H9 (cell line): Measurements from ENCODE around the gene APBB2. TPM values are rescaled to one million over a fixed set of nuclear protein-coding genes. Genes with fewer than 3 reads are reported as not detected.

Source experiments
- DNase-seq: peaks from one replicate; pipeline ENCODE4 v3.0.0-alpha.2; 2017
- H2AFZ ChIP-seq: one replicate; pipeline ENCODE4 v1.6.1; 2013; ENCODE audit warnings: mild to moderate bottlenecking, low read length, control low read depth, moderate library complexity
- H2AK5ac ChIP-seq: 2 replicates; pipeline ENCODE4 v1.6.1; 2013; ENCODE audit warnings: low read length, control low read depth, mixed read lengths; ENCODE audit not compliant: insufficient read length
- H2BK120ac ChIP-seq: one replicate; pipeline ENCODE4 v1.6.1; 2013; ENCODE audit warnings: low read depth, mild to moderate bottlenecking, low read length, control low read depth, inconsistent platforms; ENCODE audit not compliant: poor library complexity, severe bottlenecking
- H2BK12ac ChIP-seq: 2 replicates; pipeline ENCODE4 v1.6.1; 2013; ENCODE audit warnings: low read length, control low read depth, mixed read lengths, low read depth; ENCODE audit not compliant: insufficient read length
- H2BK15ac ChIP-seq: 2 replicates; pipeline ENCODE4 v1.6.1; 2013; ENCODE audit warnings: low read depth, low read length, control low read depth
- H2BK20ac ChIP-seq: one replicate; pipeline ENCODE4 v1.6.1; 2013; ENCODE audit warnings: low read depth, mild to moderate bottlenecking, low read length, control low read depth, inconsistent platforms; ENCODE audit not compliant: poor library complexity, severe bottlenecking
- H2BK5ac ChIP-seq: 2 replicates; pipeline ENCODE4 v1.6.1; 2013; ENCODE audit warnings: low read length, control low read depth, mixed read lengths; ENCODE audit not compliant: insufficient read length
- H3K14ac ChIP-seq: 2 replicates; pipeline ENCODE4 v1.6.1; 2013; ENCODE audit warnings: low read length, control low read depth; ENCODE audit not compliant: insufficient read depth
- H3K18ac ChIP-seq: 2 replicates; pipeline ENCODE4 v1.6.1; 2013; ENCODE audit warnings: low read depth, mild to moderate bottlenecking, mixed read lengths, low read length, control low read depth; ENCODE audit not compliant: insufficient read length
- H3K23ac ChIP-seq: 2 replicates; pipeline ENCODE4 v1.6.1; 2013; ENCODE audit warnings: low read length, control low read depth, mixed read lengths, low read depth; ENCODE audit not compliant: insufficient read length
- H3K23me2 ChIP-seq: 2 replicates; pipeline ENCODE4 v1.6.1; 2013; ENCODE audit warnings: low read depth, mild to moderate bottlenecking, mixed read lengths, low read length, control low read depth; ENCODE audit not compliant: insufficient read length, poor library complexity, severe bottlenecking
- H3K27ac ChIP-seq: 2 replicates; pipeline ENCODE4 v1.5.1; 2013; ENCODE audit warnings: low read length, control low read depth, mixed read lengths, low read depth; ENCODE audit not compliant: insufficient read length
- H3K27me3 ChIP-seq: 2 replicates; pipeline ENCODE4 v1.6.1; 2013; ENCODE audit warnings: low read length, control low read depth, inconsistent platforms; ENCODE audit not compliant: insufficient read depth
- H3K4ac ChIP-seq: 2 replicates; pipeline ENCODE4 v1.6.1; 2013; ENCODE audit warnings: low read depth, mild to moderate bottlenecking, control low read depth, inconsistent platforms, low read length, moderate library complexity
- H3K4me1 ChIP-seq: 2 replicates; pipeline ENCODE4 v1.6.1; 2013; ENCODE audit warnings: low read length, control low read depth, inconsistent platforms; ENCODE audit not compliant: insufficient read depth
- H3K4me2 ChIP-seq: 2 replicates; pipeline ENCODE4 v1.6.1; 2013; ENCODE audit warnings: low read length, control low read depth, mixed read lengths; ENCODE audit not compliant: insufficient read length, insufficient read depth
- H3K56ac ChIP-seq: 2 replicates; pipeline ENCODE4 v1.6.1; 2013; ENCODE audit warnings: low read depth, mild to moderate bottlenecking, mixed read lengths, low read length, control low read depth; ENCODE audit not compliant: insufficient read length
- H3K79me1 ChIP-seq: 2 replicates; pipeline ENCODE4 v1.6.1; 2013; ENCODE audit warnings: low read depth, mild to moderate bottlenecking, moderate library complexity, low read length, control low read depth, inconsistent platforms; ENCODE audit not compliant: insufficient read depth, poor library complexity, severe bottlenecking
- H3K79me2 ChIP-seq: 2 replicates; pipeline ENCODE4 v1.6.1; 2013; ENCODE audit warnings: low read length, control low read depth, inconsistent platforms; ENCODE audit not compliant: insufficient read depth
- H3K9ac ChIP-seq: 2 replicates; pipeline ENCODE4 v1.6.1; 2013; ENCODE audit warnings: low read length, control low read depth, mixed read lengths; ENCODE audit not compliant: insufficient read length; ENCODE audit errors: extremely low read depth
- H3K9me3 ChIP-seq: one replicate; pipeline ENCODE4 v1.6.1; 2013; ENCODE audit warnings: low read depth, low read length, inconsistent platforms; ENCODE audit not compliant: control insufficient read depth
- H3T11ph ChIP-seq: one replicate; pipeline ENCODE4 v1.6.1; 2013; ENCODE audit warnings: mild to moderate bottlenecking, low read length, control low read depth, inconsistent platforms
- H4K20me1 ChIP-seq: one replicate; pipeline ENCODE4 v1.6.1; 2013; ENCODE audit not compliant: control insufficient read depth, insufficient read length, insufficient read depth
- H4K5ac ChIP-seq: 2 replicates; pipeline ENCODE4 v1.6.1; 2013; ENCODE audit warnings: low read depth, mild to moderate bottlenecking, mixed read lengths, low read length, control low read depth; ENCODE audit not compliant: insufficient read length
- H4K8ac ChIP-seq: replicated peaks from 2 replicates; pipeline ENCODE4 v1.6.1; 2013; ENCODE audit warnings: low read length, control low read depth, mixed read lengths, low read depth; ENCODE audit not compliant: insufficient read length
- H4K91ac ChIP-seq: 2 replicates; pipeline ENCODE4 v1.6.1; 2013; ENCODE audit warnings: low read depth, mild to moderate bottlenecking, moderate library complexity, mixed read lengths, low read length, control low read depth; ENCODE audit not compliant: insufficient read length
- H3K27ac Mint-ChIP-seq, 3 experiments: 2 replicates in 2 of 3; 3 replicates in 1 of 3; pipeline ENCODE4 v1.8.0; 2020 to 2021; ENCODE audit warnings: mixed read lengths in 3 of 3, mild to moderate bottlenecking in 1 of 3, moderate library complexity in 1 of 3
- H3K27me3 Mint-ChIP-seq: 2 replicates; pipeline ENCODE4 v1.8.0; 2021; ENCODE audit warnings: low read depth, mild to moderate bottlenecking, moderate library complexity, mixed read lengths
- H3K36me3 Mint-ChIP-seq, 3 experiments: 2 replicates in 2 of 3; 3 replicates in 1 of 3; pipeline ENCODE4 v1.8.0; 2020 to 2021; ENCODE audit warnings: low read depth in 3 of 3, mixed read lengths in 3 of 3; ENCODE audit not compliant: insufficient read depth in 1 of 3
- H3K4me1 Mint-ChIP-seq, 2 experiments: 2 replicates each; pipeline ENCODE4 v1.8.0; 2020; ENCODE audit warnings: mixed read lengths in 2 of 2
- H3K4me3 Mint-ChIP-seq, 2 experiments: 2 replicates in 1 of 2; 3 replicates in 1 of 2; pipeline ENCODE4 v1.8.0; 2020 to 2021; ENCODE audit warnings: mild to moderate bottlenecking in 2 of 2, mixed read lengths in 2 of 2, moderate library complexity in 1 of 2
- H3K9me3 Mint-ChIP-seq, 2 experiments: 2 replicates in 1 of 2; 3 replicates in 1 of 2; pipeline ENCODE4 v1.8.0; 2020; ENCODE audit warnings: mild to moderate bottlenecking in 2 of 2, mixed read lengths in 2 of 2, moderate library complexity in 1 of 2
- WGBS: extraction: QIAGEN DNeasy Blood & Tissue Kit; methylation state at CpG from one replicate; pipeline ENCODE4 v1.1.7; 2013; ENCODE audit warnings: missing lambda C conversion rate, low lambda C conversion rate, mixed read lengths; ENCODE audit not compliant: insufficient read length; ENCODE audit errors: extremely low coverage; 5-methylcytosine and 5-hydroxymethylcytosine counted together
- total RNA-seq: library from RNA; stranded (reverse); gene quantifications from 2 replicates; pipeline ENCODE4 v1.2.1, GENCODE V29; 2021
- TF ChIP-seq, protein P1 (sequence below): fragments of 200-600 bp; sonication (generic); conservative IDR thresholded peaks from 3 replicates; pipeline ENCODE4 v1.8.0; 2021; ENCODE audit warnings: antibody characterized with exemption, mild to moderate bottlenecking

The APBB2 gene
- total RNA-seq, 1 experiment from 2014 or later = 39.6 TPM

DNA sequence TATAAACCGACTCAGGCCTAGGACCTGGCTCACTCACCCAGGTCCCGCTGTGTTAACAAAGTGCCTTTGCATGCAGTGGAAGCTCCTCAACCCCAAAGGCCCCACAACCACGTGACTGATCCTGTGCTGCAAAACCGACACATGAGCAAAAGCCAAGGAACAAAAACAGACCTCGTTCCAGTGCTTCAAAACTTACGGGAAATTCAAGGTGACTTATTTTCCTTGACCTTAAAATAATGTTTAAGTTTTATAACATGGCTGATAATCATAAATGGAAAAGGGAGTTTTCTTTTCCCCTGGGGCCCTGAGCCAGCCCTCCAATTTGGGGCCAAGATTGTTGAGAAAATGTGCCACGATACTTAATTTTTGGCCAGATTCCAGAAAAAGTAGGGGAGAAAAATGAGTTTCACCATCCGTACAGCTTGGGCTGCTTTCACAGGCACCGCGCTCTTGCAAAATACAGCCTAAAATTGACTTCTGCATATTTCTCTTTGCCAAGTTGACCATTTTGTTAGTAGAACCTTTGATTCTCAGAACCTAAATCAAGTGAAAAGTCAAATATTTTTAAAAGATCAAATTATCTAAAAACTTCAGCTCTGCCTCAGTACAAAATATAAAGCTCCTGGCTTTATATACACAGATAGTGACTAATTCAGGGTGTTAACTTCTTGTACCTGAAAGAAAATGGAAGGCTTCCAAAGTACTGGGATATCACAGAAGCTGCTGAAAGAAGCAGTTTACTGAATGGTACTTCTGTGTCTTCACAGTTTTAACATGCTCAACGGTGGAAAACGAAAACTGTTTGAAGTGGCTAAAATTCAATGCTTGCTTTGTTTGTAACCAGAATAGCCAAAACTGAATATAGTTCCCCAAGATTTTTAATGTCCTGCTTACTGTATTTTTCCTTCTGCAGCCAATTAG is 93.8 kb downstream of the APBB2 start:
- no peak for DNase-seq
- Histone ChIP-seq H3K9me3 (no peaks in the 10 kb centered on the region), H3K4me1 (peaks cover 3% of the 10 kb centered on the region), H4K5ac (no peak overlapping the region), H3K23ac (no peak overlapping the region), H2AK5ac (no peak overlapping the region), H2BK5ac (no peak overlapping the region), H3K79me1 (no peaks in the 10 kb centered on the region), H3K9ac (no peak overlapping the region), H3K27ac (no peak overlapping the region), H3K23me2 (no peaks in the 10 kb centered on the region), H3K4me2 (no peak overlapping the region), H3K18ac (no peak overlapping the region), H3K27me3 (no peaks in the 10 kb centered on the region), H2BK120ac (no peak overlapping the region), H3K56ac (no peak overlapping the region), H3K79me2 (no peaks in the 10 kb centered on the region), H2BK20ac (no peak overlapping the region), H2AFZ (no peak overlapping the region), H3K4ac (no peak overlapping the region), H4K20me1 (no peaks in the 10 kb centered on the region), H4K8ac (no peak overlapping the region), H2BK15ac (no peak overlapping the region), H3T11ph (no peak overlapping the region), H4K91ac (no peak overlapping the region), H2BK12ac (no peak overlapping the region), H3K14ac (no peak overlapping the region)
- Mint-ChIP-seq H3K36me3 (peaks cover 1 to 7% (median 6%) of the 10 kb centered on the region in 3 experiments; a peak in 6 of 7 replicates), H3K27me3 (no peaks in the 10 kb centered on the region), H3K27ac (peak overlapping the region; percentile 12 to 76 (median 50); a peak in 5 of 7 replicates), H3K4me1 (peaks cover 34 to 35% of the 10 kb centered on the region in 2 experiments), H3K9me3 (peaks cover 4 to 5% of the 10 kb centered on the region in 2 experiments; a peak in 4 of 5 replicates), H3K4me3 (no peak overlapping the region)
- no CpG with 5 or more reads among the region's 12 CpGs for WGBS
- TF ChIP-seq, protein P1, sequence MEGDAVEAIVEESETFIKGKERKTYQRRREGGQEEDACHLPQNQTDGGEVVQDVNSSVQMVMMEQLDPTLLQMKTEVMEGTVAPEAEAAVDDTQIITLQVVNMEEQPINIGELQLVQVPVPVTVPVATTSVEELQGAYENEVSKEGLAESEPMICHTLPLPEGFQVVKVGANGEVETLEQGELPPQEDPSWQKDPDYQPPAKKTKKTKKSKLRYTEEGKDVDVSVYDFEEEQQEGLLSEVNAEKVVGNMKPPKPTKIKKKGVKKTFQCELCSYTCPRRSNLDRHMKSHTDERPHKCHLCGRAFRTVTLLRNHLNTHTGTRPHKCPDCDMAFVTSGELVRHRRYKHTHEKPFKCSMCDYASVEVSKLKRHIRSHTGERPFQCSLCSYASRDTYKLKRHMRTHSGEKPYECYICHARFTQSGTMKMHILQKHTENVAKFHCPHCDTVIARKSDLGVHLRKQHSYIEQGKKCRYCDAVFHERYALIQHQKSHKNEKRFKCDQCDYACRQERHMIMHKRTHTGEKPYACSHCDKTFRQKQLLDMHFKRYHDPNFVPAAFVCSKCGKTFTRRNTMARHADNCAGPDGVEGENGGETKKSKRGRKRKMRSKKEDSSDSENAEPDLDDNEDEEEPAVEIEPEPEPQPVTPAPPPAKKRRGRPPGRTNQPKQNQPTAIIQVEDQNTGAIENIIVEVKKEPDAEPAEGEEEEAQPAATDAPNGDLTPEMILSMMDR = no peak
